Mesothelial cell of epicardium (in vitro differentiated cells): ENCODE data around the gene CATSPERE. TPM values are rescaled to one million over a fixed set of nuclear protein-coding genes. Genes with fewer than 3 reads are reported as not detected.
"Not testable (repeated sequence)": the region's sequence is repeated elsewhere in the genome, so short reads cannot be mapped to it uniquely, and the experiment has no call there.

ENCODE experiments used
- DNase-seq, 2 experiments: peaks; one replicate each; pipeline ENCODE4 v3.0.0; 2021; ENCODE audit warnings: low spot score in 2 of 2; ENCODE audit not compliant: unreplicated experiment in 2 of 2
- H3K27ac Mint-ChIP-seq: 2 replicates; pipeline ENCODE4 v1.8.0; 2021; ENCODE audit warnings: mixed read lengths
- H3K27me3 Mint-ChIP-seq: 2 replicates; pipeline ENCODE4 v1.8.0; 2021; ENCODE audit warnings: low read depth, mixed read lengths
- H3K36me3 Mint-ChIP-seq: 2 replicates; pipeline ENCODE4 v1.8.0; 2021; ENCODE audit warnings: mixed read lengths
- H3K4me1 Mint-ChIP-seq: 2 replicates; pipeline ENCODE4 v1.8.0; 2021; ENCODE audit warnings: mixed read lengths
- H3K4me3 Mint-ChIP-seq: 2 replicates; pipeline ENCODE4 v1.8.0; 2021; ENCODE audit warnings: mild to moderate bottlenecking, moderate library complexity, mixed read lengths
- H3K9me3 Mint-ChIP-seq: 2 replicates; pipeline ENCODE4 v1.8.0; 2021; ENCODE audit warnings: mixed read lengths
- total RNA-seq: library from RNA; stranded (reverse); gene quantifications from 3 replicates; pipeline ENCODE4 v1.2.1, GENCODE V29; 2021
- TF ChIP-seq, protein P1 (sequence below): fragments of 200-600 bp; sonication (generic); IDR thresholded peaks from one replicate; pipeline ENCODE4 v1.5.0; 2021; ENCODE audit warnings: antibody characterized with exemption; ENCODE audit not compliant: unreplicated experiment

CATSPERE gene
- total RNA-seq, 1 donor from 2014 or later: 2.5 TPM

DNA sequence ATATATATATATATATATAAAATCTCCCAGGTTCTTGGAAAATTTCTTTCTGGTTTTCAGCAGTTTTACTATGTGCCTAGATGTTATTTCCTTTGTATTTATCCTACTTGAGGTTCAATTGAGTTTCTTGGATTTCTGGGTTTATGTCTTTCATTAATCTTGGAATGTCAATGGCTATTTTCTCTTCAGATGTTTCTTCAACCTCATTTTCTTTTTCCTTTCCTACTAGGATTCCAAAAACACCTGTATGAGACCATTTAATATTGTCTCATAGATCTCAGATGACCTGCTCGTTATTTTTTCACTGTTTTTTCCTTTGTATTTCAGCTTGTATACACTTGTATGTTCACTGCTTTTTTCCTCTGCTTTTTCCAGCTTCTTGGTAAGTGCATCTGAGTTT lies 96.5 kb downstream of the CATSPERE start:
- H3K9me3 Mint-ChIP-seq: peaks cover 44% of the 10 kb centered on the region
- no peak overlapping the region for H3K4me3 Mint-ChIP-seq
- H3K27me3 Mint-ChIP-seq: no peaks in the 10 kb centered on the region
- H3K36me3 Mint-ChIP-seq: peaks cover 12% of the 10 kb centered on the region
- no peak overlapping the region for H3K27ac Mint-ChIP-seq
- no peaks in the 10 kb centered on the region for H3K4me1 Mint-ChIP-seq
- no peak for DNase-seq
- TF ChIP-seq, protein P1, sequence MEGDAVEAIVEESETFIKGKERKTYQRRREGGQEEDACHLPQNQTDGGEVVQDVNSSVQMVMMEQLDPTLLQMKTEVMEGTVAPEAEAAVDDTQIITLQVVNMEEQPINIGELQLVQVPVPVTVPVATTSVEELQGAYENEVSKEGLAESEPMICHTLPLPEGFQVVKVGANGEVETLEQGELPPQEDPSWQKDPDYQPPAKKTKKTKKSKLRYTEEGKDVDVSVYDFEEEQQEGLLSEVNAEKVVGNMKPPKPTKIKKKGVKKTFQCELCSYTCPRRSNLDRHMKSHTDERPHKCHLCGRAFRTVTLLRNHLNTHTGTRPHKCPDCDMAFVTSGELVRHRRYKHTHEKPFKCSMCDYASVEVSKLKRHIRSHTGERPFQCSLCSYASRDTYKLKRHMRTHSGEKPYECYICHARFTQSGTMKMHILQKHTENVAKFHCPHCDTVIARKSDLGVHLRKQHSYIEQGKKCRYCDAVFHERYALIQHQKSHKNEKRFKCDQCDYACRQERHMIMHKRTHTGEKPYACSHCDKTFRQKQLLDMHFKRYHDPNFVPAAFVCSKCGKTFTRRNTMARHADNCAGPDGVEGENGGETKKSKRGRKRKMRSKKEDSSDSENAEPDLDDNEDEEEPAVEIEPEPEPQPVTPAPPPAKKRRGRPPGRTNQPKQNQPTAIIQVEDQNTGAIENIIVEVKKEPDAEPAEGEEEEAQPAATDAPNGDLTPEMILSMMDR: no peak

DNA sequence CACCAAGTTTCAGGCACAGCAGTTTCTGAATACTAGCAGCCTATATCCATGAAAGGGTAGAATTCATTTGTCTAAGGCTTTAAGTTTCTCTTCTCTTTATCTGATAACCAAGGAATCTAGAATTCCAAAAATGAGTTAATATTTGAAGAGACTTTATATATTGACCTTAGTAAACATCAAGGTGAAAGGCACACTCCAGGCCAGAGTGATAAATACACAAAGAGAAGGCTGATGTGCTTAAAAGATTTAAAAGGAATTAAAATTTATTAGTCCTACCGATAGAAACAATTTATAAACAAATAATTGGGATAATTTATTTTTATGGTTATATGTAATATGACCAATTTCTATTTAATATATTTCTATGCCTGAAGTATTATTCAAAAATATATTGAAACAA lies 98.5 kb downstream of the CATSPERE start:
- TF ChIP-seq, protein P1: no peak
- Mint-ChIP-seq H3K4me3 (no peak overlapping the region), H3K36me3 (peaks cover 19% of the 10 kb centered on the region), H3K27ac (no peak overlapping the region), H3K9me3 (peaks cover 53% of the 10 kb centered on the region), H3K27me3 (no peaks in the 10 kb centered on the region), H3K4me1 (no peaks in the 10 kb centered on the region)
- DNase-seq: no peak

DNA sequence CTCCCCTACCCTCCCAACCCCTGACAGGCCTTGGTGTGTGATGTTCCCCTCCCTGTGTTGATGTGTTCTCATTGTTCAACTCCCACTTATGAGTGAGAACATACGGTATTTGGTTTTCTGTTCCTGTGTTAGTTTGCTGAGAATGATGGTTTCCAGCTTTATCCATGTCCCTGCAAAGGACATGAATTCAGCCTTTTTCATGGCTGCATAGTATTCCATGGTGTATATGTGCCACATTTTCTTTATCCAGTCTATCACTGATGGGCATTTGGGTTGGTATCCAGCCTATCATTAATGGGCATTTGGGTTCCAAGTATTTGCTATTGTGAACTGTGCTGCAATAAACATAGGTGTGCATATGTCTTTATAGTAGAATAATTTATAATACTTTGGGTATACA lies 101.8 kb downstream of the CATSPERE start:
- H3K4me3 Mint-ChIP-seq, H3K27ac Mint-ChIP-seq, H3K4me1 Mint-ChIP-seq, DNase-seq, H3K27me3 Mint-ChIP-seq: not testable (repeated sequence)
- Mint-ChIP-seq H3K36me3 (peaks cover 12% of the 10 kb centered on the region), H3K9me3 (peaks cover 44% of the 10 kb centered on the region)

DNA sequence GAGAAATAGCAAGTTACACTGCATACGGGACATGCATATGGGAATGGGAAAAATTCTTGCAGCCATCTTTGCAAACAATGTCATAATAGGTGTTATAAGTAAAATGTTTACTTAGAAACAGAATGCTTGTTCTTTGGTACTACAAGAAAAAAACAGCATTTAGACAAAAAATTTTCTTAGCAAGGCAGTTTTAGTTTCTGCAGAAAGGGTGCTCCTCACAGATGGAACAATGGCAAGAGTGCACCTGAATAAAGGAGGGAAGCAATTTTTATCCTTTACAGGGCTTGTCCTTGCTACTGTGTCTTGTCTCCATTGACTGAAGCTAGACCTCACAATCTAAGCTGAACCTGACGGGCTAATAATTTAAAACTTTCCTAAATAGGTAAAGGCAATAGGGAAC lies 112.7 kb downstream of the CATSPERE start:
- TF ChIP-seq, protein P1: no peak
- H3K9me3 Mint-ChIP-seq: peaks cover 47% of the 10 kb centered on the region
- DNase-seq: no peak
- H3K27me3 Mint-ChIP-seq: no peaks in the 10 kb centered on the region
- H3K4me1 Mint-ChIP-seq: no peaks in the 10 kb centered on the region
- no peak overlapping the region for H3K4me3 Mint-ChIP-seq
- no peak overlapping the region for H3K27ac Mint-ChIP-seq
- H3K36me3 Mint-ChIP-seq: peaks cover 19% of the 10 kb centered on the region

DNA sequence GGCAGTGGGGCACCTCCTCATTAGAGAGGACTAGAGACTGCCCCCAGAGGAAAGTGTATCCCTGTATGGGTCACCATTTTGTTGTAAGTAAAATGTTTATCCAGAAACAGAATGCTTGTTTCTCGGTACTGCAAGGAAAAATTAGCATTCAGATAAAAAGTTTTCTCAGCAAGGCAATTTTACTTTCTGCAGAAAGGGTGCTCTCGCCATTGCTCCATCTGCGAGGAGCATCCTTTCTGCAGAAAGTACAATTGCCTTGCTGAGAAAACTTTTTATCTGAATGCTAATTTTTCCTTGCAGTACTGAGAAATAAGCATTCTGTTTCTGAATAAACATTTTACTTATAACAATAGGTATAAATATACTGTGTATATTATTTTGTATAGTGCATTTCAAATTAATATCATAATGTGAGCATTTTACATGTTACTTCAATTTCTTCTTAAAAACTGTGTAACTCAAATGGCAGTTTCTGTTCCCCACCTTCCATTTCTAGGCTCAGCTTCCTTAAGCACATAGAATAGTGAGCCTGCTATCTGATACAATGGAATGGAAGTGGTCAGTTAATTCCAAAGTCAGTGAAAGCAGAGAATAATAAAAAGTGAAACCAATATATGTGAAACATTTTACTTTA lies 115.3 kb downstream of the CATSPERE start:
- peaks cover 51% of the 10 kb centered on the region for H3K9me3 Mint-ChIP-seq
- no peak overlapping the region for H3K4me3 Mint-ChIP-seq
- H3K27me3 Mint-ChIP-seq: no peaks in the 10 kb centered on the region
- no peak overlapping the region for H3K27ac Mint-ChIP-seq
- TF ChIP-seq, protein P1: no peak
- no peaks in the 10 kb centered on the region for H3K4me1 Mint-ChIP-seq
- H3K36me3 Mint-ChIP-seq: peaks cover 23% of the 10 kb centered on the region
- no peak for DNase-seq

DNA sequence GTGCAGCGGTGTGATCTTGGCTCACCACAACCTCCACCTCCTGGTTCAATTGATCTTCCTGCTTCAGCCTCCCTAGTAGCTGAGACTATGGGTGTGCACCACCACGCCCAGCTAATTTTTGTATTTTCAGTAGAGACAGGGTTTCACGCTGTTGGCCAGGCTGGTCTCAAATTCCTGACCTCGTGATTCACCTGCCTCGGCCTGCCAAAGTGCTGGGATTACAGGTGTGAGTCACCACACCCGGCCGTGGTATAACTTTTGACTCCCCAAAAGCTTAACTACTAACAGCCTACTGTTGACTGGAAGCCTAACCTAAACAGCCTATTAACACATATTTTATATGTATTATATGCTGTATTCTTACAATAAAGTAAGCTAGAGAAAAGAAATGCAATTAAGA lies 117.1 kb downstream of the CATSPERE start:
- not testable (repeated sequence) for H3K4me3 Mint-ChIP-seq, H3K27me3 Mint-ChIP-seq, H3K27ac Mint-ChIP-seq, H3K4me1 Mint-ChIP-seq, DNase-seq
- H3K9me3 Mint-ChIP-seq: peaks cover 41% of the 10 kb centered on the region
- H3K36me3 Mint-ChIP-seq: peaks cover 20% of the 10 kb centered on the region
